ENCODE measurements around the gene PFKL. TPM values are rescaled to one million over a fixed set of nuclear protein-coding genes. Genes with fewer than 3 reads are reported as not detected.

Gene PFKL
- total RNA-seq, 5 donors from 2014 or later (not counting 1 experiment from before 2014, with no cell fraction given) = 125 to 200 (median 162) TPM

GRCh38 chr21:44345495-44345894 lies 45.6 kb downstream of the PFKL start:
- no peaks in the 10 kb centered on the region for H3K36me3 Mint-ChIP-seq
- POLR2A ChIA-PET = no interaction called here
- H3K27ac Mint-ChIP-seq = no peak overlapping the region
- ATAC-seq (replicated peaks in 1 of 4) (no peak), DNase-seq (no peak)
- peaks cover 5 to 8% (median 6%) of the 10 kb centered on the region in 3 donors for H3K4me1 Mint-ChIP-seq
- Histone ChIP-seq H3K27ac (ENCODE audit: low read length) (no peak overlapping the region), H3K4me3 (ENCODE audit: control insufficient read depth in 1 of 2, extremely low read depth in 1 of 2, low read length in 1 of 2) (no peak overlapping the region), H3K9me3 (no peaks in the 10 kb centered on the region), H3K27me3 (replicated peaks in 1 of 2; ENCODE audit: control insufficient read depth in 2 of 2, extremely low read depth in 1 of 2, insufficient read depth in 2 of 2, low read length in 1 of 2) (peaks cover 0 to 29% of the 10 kb centered on the region in 2 experiments), H3K36me3 (ENCODE audit: control insufficient read depth in 2 of 2, extremely low read depth in 1 of 2, insufficient read depth in 1 of 2, low read length in 1 of 2) (no peaks in the 10 kb centered on the region), H3K4me1 (ENCODE audit: control insufficient read depth in 1 of 2, extremely low read depth in 1 of 2, insufficient read depth in 2 of 2, low read length in 2 of 2) (peaks cover 2 to 5% of the 10 kb centered on the region in 2 experiments)
- H3K4me3 Mint-ChIP-seq = no peak overlapping the region
- WGBS (ENCODE audit: insufficient coverage) = 73% methylated on average over 11 of the region's 11 CpGs
- CTCF ChIA-PET = no interaction called here
- no peaks in the 10 kb centered on the region for H3K9me3 Mint-ChIP-seq
- peaks cover 0 to 13% of the 10 kb centered on the region in 2 donors for H3K27me3 Mint-ChIP-seq

- 49% methylated on average over 17 of the region's 22 CpGs for whole genome bisulfite sequencing (ENCODE audit: insufficient coverage)
- Mint-ChIP-seq H3K27ac (no peak overlapping the region), H3K4me1 (peaks cover 8 to 16% (median 13%) of the 10 kb centered on the region in 3 donors), H3K9me3 (no peaks in the 10 kb centered on the region), H3K27me3 (peaks cover 0 to 21% of the 10 kb centered on the region in 2 donors), H3K36me3 (no peaks in the 10 kb centered on the region), H3K4me3 (no peak overlapping the region)
- Histone ChIP-seq H3K27ac (ENCODE audit: low read length) (no peak overlapping the region), H3K9me3 (no peaks in the 10 kb centered on the region), H3K36me3 (ENCODE audit: control insufficient read depth in 2 of 2, extremely low read depth in 1 of 2, insufficient read depth in 1 of 2, low read length in 1 of 2) (no peaks in the 10 kb centered on the region), H3K4me1 (ENCODE audit: control insufficient read depth in 1 of 2, extremely low read depth in 1 of 2, insufficient read depth in 2 of 2, low read length in 2 of 2) (peaks cover 13 to 26% of the 10 kb centered on the region in 2 experiments), H3K27me3 (replicated peaks in 1 of 2; ENCODE audit: control insufficient read depth in 2 of 2, extremely low read depth in 1 of 2, insufficient read depth in 2 of 2, low read length in 1 of 2) (peaks cover 0 to 52% of the 10 kb centered on the region in 2 experiments), H3K4me3 (ENCODE audit: control insufficient read depth in 1 of 2, extremely low read depth in 1 of 2, low read length in 1 of 2) (no peak overlapping the region)
- no peak for DNase-seq
- ATAC-seq (replicated peaks in 1 of 4) = no peak
- POLR2A ChIA-PET = no interaction called here
- CTCF ChIA-PET = no interaction called here
Observed at GRCh38 chr21:44347911-44348451, 48.1 kb downstream of the PFKL start.

- no peak for DNase-seq
- 97% methylated on average over 15 of the region's 19 CpGs for WGBS (ENCODE audit: insufficient coverage)
- Mint-ChIP-seq H3K4me1 (peaks cover 16 to 24% (median 21%) of the 10 kb centered on the region in 3 donors), H3K36me3 (no peaks in the 10 kb centered on the region), H3K4me3 (peak overlapping the region in 1 of 3 donors; percentile 52), H3K27me3 (peaks cover 0 to 23% of the 10 kb centered on the region in 2 donors), H3K9me3 (no peaks in the 10 kb centered on the region), H3K27ac (no peak overlapping the region)
- Histone ChIP-seq H3K4me3 (ENCODE audit: control insufficient read depth in 1 of 2, extremely low read depth in 1 of 2, low read length in 1 of 2) (no peak overlapping the region), H3K27ac (ENCODE audit: low read length) (no peak overlapping the region), H3K4me1 (ENCODE audit: control insufficient read depth in 1 of 2, extremely low read depth in 1 of 2, insufficient read depth in 2 of 2, low read length in 2 of 2) (peaks cover 21 to 35% of the 10 kb centered on the region in 2 experiments), H3K27me3 (replicated peaks in 1 of 2; ENCODE audit: control insufficient read depth in 2 of 2, extremely low read depth in 1 of 2, insufficient read depth in 2 of 2, low read length in 1 of 2) (peaks cover 0 to 52% of the 10 kb centered on the region in 2 experiments), H3K9me3 (no peaks in the 10 kb centered on the region), H3K36me3 (ENCODE audit: control insufficient read depth in 2 of 2, extremely low read depth in 1 of 2, insufficient read depth in 1 of 2, low read length in 1 of 2) (no peaks in the 10 kb centered on the region)
- ATAC-seq (replicated peaks in 1 of 4) = no peak
- POLR2A ChIA-PET = no interaction called here
- CTCF ChIA-PET = no interaction called here
Observed at GRCh38 chr21:44348861-44349260, 49.0 kb downstream of the PFKL start.

- Histone ChIP-seq H3K27me3 (replicated peaks in 1 of 2; ENCODE audit: control insufficient read depth in 2 of 2, extremely low read depth in 1 of 2, insufficient read depth in 2 of 2, low read length in 1 of 2) (peaks cover 0 to 50% of the 10 kb centered on the region in 2 experiments), H3K27ac (ENCODE audit: low read length) (no peak overlapping the region), H3K9me3 (no peaks in the 10 kb centered on the region), H3K4me3 (ENCODE audit: control insufficient read depth in 1 of 2, extremely low read depth in 1 of 2, low read length in 1 of 2) (no peak overlapping the region), H3K36me3 (ENCODE audit: control insufficient read depth in 2 of 2, extremely low read depth in 1 of 2, insufficient read depth in 1 of 2, low read length in 1 of 2) (no peaks in the 10 kb centered on the region), H3K4me1 (ENCODE audit: control insufficient read depth in 1 of 2, extremely low read depth in 1 of 2, insufficient read depth in 2 of 2, low read length in 2 of 2) (peaks cover 27 to 40% of the 10 kb centered on the region in 2 experiments)
- Mint-ChIP-seq H3K4me3 (peak overlapping the region in 1 of 3 donors; percentile 52), H3K27ac (no peak overlapping the region), H3K4me1 (peaks cover 22 to 30% (median 27%) of the 10 kb centered on the region in 3 donors), H3K36me3 (no peaks in the 10 kb centered on the region), H3K9me3 (no peaks in the 10 kb centered on the region), H3K27me3 (peaks cover 0 to 23% of the 10 kb centered on the region in 2 donors)
- no peak for DNase-seq
- ChIA-PET CTCF (no interaction called here), POLR2A (no interaction called here)
- WGBS (ENCODE audit: insufficient coverage) = 80% methylated on average over 12 of the region's 12 CpGs
- ATAC-seq (replicated peaks in 1 of 4) = no peak
Observed at GRCh38 chr21:44349416-44349846, 49.6 kb downstream of the PFKL start.

- no peak for ATAC-seq (replicated peaks in 1 of 4)
- no peak for DNase-seq
Observed at GRCh38 chr21:44349847-44350772, 50.3 kb downstream of the PFKL start.

GRCh38 chr21:44350773-44351481 lies 51.1 kb downstream of the PFKL start:
- H3K27me3 ChIP-seq (replicated peaks in 1 of 2; ENCODE audit: control insufficient read depth in 2 of 2, extremely low read depth in 1 of 2, insufficient read depth in 2 of 2, low read length in 1 of 2) = peaks cover 0 to 44% of the 10 kb centered on the region in 2 experiments
- CTCF ChIA-PET = no interaction called here
- no peak overlapping the region for H3K4me3 ChIP-seq (ENCODE audit: control insufficient read depth in 1 of 2, extremely low read depth in 1 of 2, low read length in 1 of 2)
- POLR2A ChIA-PET = no interaction called here
- no peaks in the 10 kb centered on the region for H3K9me3 ChIP-seq
- ATAC-seq (replicated peaks in 1 of 4) = no peak
- H3K27ac Mint-ChIP-seq = no peak overlapping the region
- peaks cover 37 to 43% (median 40%) of the 10 kb centered on the region in 3 donors for H3K4me1 Mint-ChIP-seq
- peaks cover 37 to 54% of the 10 kb centered on the region in 2 experiments for H3K4me1 ChIP-seq (ENCODE audit: control insufficient read depth in 1 of 2, extremely low read depth in 1 of 2, insufficient read depth in 2 of 2, low read length in 2 of 2)
- H3K27me3 Mint-ChIP-seq = peaks cover 0 to 23% of the 10 kb centered on the region in 2 donors
- no peaks in the 10 kb centered on the region for H3K36me3 ChIP-seq (ENCODE audit: control insufficient read depth in 2 of 2, extremely low read depth in 1 of 2, insufficient read depth in 1 of 2, low read length in 1 of 2)
- H3K36me3 Mint-ChIP-seq = no peaks in the 10 kb centered on the region
- WGBS (ENCODE audit: insufficient coverage) = 73% methylated on average over 39 of the region's 42 CpGs
- no peak overlapping the region for H3K27ac ChIP-seq (ENCODE audit: low read length)
- no peaks in the 10 kb centered on the region for H3K9me3 Mint-ChIP-seq
- peak overlapping the region in 2 of 3 donors; percentile 31 to 38 for H3K4me3 Mint-ChIP-seq
- DNase-seq = no peak

More at GRCh38 chr21:44349847-44350772, 50.3 kb downstream of the PFKL start:
- 31% methylated on average over 95 of the region's 113 CpGs for WGBS (ENCODE audit: insufficient coverage)
- no peak overlapping the region for H3K4me3 ChIP-seq (ENCODE audit: control insufficient read depth in 1 of 2, extremely low read depth in 1 of 2, low read length in 1 of 2)
- Mint-ChIP-seq H3K27me3 (peaks cover 0 to 23% of the 10 kb centered on the region in 2 donors), H3K27ac (no peak overlapping the region), H3K36me3 (no peaks in the 10 kb centered on the region), H3K9me3 (no peaks in the 10 kb centered on the region), H3K4me3 (no peak overlapping the region), H3K4me1 (peaks cover 29 to 36% (median 34%) of the 10 kb centered on the region in 3 donors)
- no peaks in the 10 kb centered on the region for H3K9me3 ChIP-seq
- peaks cover 33 to 47% of the 10 kb centered on the region in 2 experiments for H3K4me1 ChIP-seq (ENCODE audit: control insufficient read depth in 1 of 2, extremely low read depth in 1 of 2, insufficient read depth in 2 of 2, low read length in 2 of 2)
- H3K27ac ChIP-seq (ENCODE audit: low read length) = no peak overlapping the region
- peaks cover 0 to 44% of the 10 kb centered on the region in 2 experiments for H3K27me3 ChIP-seq (replicated peaks in 1 of 2; ENCODE audit: control insufficient read depth in 2 of 2, extremely low read depth in 1 of 2, insufficient read depth in 2 of 2, low read length in 1 of 2)
- no peaks in the 10 kb centered on the region for H3K36me3 ChIP-seq (ENCODE audit: control insufficient read depth in 2 of 2, extremely low read depth in 1 of 2, insufficient read depth in 1 of 2, low read length in 1 of 2)
- ChIA-PET CTCF (no interaction called here), POLR2A (no interaction called here)
